ENCODE results near the gene ATP5PO.
"Not testable (repeated sequence)": the region's sequence is repeated elsewhere in the genome, so short reads cannot be mapped to it uniquely, and the experiment has no call there.

Gene ATP5PO

DNA sequence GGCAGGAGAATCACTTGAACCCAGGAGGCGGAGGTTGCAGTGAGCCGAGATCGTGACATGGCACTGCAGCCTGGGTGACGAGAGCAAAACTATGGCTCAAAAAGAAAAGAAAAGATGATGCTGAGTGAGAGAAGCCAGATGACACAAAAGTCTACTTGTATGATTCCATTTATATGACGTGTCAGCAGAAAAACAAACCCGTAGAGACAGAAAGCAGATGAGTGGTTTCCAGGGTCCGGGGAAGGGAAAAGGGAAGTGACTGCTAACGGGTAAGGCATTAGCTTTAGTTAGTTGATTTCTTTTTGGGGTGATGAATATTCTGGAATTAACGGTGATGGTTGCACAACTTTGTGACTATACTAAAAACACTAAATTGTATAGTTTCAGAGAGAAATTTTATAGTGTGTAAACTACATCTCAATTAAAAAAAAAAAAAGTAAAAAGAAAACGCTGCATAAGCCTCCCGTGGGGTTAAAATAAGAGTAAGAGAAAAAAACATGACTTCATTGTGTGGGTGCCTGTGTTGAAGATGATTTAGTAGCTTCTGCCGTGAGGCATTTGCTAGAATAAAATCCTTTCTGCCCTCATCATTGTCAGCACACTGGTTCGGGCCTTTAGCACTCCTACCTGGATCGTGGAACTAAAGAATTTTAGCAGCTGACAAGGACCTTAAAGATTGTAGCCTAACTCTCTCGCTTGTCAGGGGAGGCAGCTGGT lies 24.7 kb upstream of the ATP5PO start:
- no peak for DNase-seq

DNA sequence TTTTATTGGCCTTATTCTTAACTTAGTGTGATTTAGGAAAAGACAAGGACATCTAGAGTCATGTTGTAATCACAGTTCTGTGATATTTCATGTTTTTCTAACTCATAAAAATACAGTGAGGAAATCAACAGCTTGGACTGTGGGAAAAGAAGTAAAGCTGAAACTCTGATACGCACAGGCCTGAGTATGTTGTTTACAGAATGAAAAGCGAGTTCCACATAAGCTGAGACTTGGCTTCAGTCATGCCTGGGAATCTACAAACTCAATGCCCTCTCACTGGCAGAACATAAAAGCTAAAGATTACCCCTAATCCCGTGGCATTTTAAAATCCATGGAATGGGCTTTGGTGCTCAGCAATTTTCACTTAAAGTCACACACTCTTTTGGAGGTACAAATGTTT lies 23.6 kb upstream of the ATP5PO start:
- DNase-seq = no peak

GRCh38 chr21:33938381-33938780 lies 22.8 kb upstream of the ATP5PO start:
- DNase-seq = no peak

DNA sequence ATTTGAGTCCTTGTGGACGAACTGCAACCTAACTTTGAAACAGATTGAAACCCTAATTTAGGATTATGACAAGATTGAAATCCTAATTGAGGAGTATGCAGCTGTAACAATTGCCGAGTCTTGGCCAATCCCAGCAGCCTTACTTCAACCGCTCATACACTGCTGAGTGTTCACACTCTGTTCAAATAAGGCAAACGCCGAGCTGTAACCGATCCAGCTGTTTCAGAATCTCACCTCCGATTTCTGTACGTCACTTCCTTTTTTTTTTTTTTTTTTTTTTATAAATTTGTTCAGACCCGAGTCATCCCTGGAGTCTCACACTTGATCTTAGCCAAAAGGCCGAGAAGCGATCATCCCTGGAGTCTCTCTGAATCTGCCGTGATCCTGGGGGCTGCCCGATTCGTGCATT lies 22.3 kb upstream of the ATP5PO start:
- no peak for DNase-seq

GRCh38 chr21:33937146-33937545 lies 21.5 kb upstream of the ATP5PO start:
- no peak for DNase-seq

- DNase-seq = no peak
Measured at GRCh38 chr21:33936301-33937038, 20.9 kb upstream of the ATP5PO start.

DNA sequence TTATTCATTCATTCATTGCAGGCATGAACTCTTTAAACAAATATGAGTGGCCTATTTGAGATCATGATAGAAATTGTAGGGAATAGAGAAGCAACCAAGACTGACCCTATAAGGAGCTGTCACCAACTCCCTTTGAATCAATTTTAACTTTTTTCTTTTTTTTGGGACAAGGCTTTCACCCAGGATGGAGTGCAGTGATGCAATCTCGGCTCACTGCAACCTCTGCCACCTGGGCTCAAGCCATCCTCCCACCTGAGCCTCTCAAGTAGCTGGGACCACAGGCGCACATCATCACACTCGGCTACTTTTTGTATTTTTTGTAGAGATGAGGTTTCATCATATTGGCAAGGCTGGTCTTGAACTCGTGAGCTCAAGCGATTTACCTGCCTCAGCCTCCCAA lies 17.1 kb upstream of the ATP5PO start:
- DNase-seq = no peak

GRCh38 chr21:33931799-33932390 lies 16.3 kb upstream of the ATP5PO start:
- no peak for DNase-seq

DNA sequence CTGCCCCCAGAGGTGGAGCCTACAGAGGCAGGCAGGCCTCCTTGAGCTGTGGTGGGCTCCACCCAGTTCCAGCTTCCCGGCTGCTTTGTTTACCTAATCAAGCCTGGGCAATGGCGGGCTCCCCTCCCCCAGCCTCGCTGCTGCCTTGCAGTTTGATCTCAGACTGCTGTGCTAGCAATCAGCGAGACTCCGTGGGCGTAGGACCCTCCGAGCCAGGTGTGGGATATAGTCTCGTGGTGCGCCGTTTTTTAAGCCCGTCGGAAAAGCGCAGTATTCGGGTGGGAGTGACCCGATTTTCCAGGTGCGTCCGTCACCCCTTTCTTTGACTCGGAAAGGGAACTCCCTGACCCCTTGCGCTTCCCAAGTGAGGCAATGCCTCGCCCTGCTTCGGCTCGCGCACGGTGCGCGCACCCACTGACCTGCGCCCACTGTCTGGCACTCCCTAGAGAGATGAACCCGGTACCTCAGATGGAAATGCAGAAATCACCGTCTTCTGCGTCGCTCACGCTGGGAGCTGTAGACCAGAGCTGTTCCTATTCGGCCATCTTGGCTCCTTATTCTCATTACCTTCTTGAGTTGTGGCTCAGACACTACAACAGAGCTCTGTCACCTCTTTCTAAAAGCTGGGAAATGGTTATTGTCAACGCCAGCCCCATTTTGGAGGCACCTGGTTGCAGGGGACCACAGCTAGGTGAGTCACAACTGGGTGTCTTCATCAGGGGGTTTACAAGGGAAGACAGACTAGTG lies 15.6 kb upstream of the ATP5PO start:
- not testable (repeated sequence) for DNase-seq

GRCh38 chr21:33926248-33926647 lies 10.6 kb upstream of the ATP5PO start:
- DNase-seq = not testable (repeated sequence)

- DNase-seq = no peak
Measured at GRCh38 chr21:33924766-33925100, 9.1 kb upstream of the ATP5PO start.

DNA sequence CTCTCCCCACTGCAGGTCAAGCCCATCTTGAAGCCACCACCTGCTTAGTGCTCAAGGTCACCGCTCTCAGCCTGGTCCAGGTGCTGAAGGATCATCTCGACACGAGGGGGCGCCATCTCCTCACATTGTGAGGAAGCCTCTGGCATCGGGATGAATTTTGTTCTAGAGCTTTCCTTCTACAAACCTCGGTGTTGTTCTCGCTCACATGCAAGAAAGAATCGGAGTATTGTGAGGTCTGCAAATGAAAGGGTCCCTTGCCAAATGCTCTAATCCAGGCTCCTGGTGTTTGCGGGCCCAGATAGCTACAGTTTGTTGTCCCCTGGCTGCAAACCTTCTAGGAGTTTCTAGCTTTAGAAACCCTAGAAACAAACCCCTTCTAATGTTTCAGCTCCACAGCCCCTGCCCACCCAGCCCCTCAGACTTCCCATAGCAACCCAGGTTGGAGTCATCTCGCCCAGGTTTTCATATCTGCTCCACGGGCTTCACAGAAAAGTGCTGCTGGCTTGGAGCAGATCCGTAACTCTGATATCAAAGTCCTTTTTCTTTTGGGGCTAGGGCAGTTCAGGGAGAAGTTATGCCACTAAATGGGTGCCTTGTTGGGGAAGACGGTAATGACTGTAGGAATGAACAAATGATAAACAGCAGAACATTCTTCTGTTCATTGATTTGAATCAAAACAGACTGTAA lies 8.6 kb upstream of the ATP5PO start:
- DNase-seq = peak; percentile 42 to 72

- DNase-seq = no peak
Measured at GRCh38 chr21:33917421-33917820, 1.8 kb upstream of the ATP5PO start.

DNA sequence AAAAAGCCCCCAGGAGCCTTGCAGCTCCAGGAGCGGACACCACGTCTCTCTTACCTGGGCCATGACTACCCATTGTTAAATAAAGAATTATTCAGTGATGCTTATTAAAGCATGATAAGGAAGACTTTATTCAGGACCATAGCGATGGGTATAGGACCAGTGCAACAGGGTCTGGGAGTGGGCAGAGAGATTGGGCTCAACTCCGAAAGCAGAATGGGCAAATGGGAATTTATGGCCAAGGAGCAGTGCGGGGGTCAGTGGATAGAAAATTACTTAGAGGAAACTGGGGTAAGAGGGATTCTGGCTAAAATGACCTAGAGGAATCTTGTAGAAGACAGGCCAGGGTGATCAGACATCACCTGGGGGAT lies 580 bp upstream of the ATP5PO start:
- no peak for DNase-seq

DNA sequence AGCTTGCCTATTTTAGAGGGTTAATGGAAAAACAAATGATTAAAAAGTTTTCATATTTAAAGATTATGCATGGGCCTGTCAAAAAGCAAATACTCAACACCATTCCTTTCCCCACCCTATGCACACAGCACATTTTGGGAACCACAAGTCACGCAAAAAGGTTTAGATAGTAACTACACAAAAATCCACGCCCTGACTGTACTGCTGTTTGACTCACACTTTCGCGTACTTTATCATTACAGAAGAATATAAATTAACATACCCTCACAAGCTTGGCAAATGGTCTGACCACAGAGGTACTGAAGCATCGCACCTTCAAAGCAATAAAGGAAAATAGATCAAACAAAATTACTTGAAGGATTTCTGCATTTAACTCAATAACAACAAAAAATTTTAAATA lies 1.4 kb downstream of the ATP5PO start:
- no peak for DNase-seq

- DNase-seq = no peak
Measured at GRCh38 chr21:33909756-33910155, 5.8 kb downstream of the ATP5PO start.

DNA sequence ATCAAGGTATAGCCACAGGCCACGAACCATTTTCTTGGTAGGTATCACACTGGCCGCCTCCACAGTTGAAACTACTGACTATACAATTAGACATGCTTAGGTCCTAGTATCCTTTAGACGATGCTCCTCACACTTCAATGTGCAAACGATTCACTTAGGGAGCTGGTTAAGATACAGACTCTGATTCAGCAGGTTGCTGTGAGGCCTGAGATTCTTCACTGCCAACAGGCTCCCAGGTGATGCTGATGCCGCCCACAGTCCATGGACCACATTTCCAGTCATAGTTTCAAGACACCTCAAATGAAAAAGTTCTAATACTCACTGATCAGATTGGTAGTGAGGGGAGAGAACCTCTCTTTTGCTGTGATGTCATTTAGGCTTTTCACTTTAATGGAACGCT lies 6.8 kb downstream of the ATP5PO start:
- no peak for DNase-seq

- no peak for DNase-seq
Measured at GRCh38 chr21:33904041-33904440, 11.6 kb downstream of the ATP5PO start.

GRCh38 chr21:33902349-33902748 lies 13.3 kb downstream of the ATP5PO start:
- DNase-seq = no peak

DNA sequence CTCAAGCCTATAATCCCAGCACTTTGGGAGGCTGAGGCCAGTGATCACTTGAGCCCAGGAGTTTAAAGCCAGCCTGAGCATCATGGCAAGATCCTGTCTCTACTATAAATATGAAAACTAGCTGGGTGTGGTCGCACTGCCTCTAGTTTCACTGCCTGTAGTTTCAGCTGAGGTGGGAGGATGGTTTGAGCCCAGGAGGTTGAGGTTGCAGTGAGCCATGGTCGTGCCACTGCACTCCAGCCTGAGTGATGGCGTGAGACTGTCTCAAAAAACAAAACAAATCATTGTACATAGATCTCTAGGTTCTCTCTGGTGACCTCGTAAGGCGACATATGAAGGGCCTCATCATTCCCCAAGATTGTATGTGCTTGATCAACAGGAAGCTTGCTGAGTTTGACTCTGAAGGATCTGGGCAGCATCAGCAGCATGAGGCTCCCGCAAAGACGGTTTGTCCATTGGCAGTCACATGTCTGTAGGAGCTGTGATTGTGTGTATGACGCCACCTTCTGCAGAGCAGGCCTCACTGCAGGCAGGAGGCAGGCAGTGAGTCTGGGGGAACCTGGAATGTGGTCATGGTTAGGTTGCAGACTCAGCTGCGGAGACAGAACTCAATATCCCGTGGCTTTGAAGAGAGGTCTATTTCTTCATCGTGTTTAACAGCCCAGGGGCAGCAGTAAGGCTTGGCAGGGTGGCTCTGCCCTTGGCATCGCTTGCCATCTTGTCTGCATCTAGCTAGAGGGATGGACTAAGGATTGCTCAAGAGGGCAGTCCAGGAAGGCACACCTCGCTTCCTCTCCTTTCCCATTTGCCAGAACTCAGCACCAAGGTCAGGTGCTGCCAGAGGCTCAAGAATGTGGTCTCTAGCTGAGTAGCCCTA lies 14.0 kb downstream of the ATP5PO start:
- DNase-seq = peak; percentile 28 to 48

DNA sequence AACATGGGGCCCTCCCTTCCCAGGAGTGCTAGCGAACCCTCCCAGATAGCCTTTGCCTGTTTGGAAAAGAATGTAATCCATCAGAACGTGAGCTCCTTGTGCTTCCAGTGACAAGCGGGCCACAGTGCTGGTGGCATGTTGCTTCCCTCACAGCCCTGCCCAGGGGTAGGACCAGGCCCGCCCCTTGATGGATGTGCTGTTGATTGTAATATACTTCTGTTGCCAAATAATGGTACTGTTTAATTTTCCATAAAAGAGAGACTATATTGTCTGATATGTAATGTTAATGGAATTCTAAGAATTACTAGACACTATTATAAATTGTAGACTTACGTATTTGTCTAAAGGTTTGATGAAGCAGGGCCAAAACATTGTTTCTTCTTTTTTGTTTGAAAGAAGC lies 16.4 kb downstream of the ATP5PO start:
- DNase-seq = no peak

DNA sequence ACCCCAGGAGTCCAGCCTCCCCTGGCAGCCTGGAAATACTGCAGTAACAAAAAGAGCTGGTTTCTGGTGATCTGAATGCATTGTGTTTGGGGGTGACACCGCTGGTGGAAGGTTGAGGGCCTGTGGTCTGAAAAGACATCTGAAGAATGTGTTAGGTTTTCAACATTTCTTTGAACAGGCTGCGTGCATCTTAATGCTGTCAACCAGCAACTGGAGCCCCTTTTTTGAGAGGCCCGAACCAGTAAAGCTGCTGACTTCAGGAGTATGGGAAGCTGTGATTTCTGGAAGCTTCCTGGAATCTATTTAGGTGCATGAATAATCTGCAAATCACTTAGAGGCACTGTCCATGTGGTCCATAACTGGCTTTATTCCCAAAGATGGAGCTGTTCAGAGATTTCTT lies 17.0 kb downstream of the ATP5PO start:
- DNase-seq = no peak
